HG03565 (cell line): ENCODE data around the gene PDE12.

Experiments
- ATAC-seq: cut with Tn5 transposase; IDR thresholded peaks from one replicate; pipeline ENCODE4 v1.9.1; 2021; ENCODE audit warnings: mild to moderate bottlenecking, moderate library complexity; ENCODE audit not compliant: unreplicated experiment

PDE12 gene, protein sequence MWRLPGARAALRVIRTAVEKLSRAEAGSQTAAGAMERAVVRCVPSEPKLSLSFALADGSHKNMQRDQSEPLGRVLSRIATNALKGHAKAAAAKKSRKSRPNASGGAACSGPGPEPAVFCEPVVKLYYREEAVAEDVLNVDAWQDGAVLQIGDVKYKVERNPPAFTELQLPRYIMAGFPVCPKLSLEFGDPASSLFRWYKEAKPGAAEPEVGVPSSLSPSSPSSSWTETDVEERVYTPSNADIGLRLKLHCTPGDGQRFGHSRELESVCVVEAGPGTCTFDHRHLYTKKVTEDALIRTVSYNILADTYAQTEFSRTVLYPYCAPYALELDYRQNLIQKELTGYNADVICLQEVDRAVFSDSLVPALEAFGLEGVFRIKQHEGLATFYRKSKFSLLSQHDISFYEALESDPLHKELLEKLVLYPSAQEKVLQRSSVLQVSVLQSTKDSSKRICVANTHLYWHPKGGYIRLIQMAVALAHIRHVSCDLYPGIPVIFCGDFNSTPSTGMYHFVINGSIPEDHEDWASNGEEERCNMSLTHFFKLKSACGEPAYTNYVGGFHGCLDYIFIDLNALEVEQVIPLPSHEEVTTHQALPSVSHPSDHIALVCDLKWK

DNA sequence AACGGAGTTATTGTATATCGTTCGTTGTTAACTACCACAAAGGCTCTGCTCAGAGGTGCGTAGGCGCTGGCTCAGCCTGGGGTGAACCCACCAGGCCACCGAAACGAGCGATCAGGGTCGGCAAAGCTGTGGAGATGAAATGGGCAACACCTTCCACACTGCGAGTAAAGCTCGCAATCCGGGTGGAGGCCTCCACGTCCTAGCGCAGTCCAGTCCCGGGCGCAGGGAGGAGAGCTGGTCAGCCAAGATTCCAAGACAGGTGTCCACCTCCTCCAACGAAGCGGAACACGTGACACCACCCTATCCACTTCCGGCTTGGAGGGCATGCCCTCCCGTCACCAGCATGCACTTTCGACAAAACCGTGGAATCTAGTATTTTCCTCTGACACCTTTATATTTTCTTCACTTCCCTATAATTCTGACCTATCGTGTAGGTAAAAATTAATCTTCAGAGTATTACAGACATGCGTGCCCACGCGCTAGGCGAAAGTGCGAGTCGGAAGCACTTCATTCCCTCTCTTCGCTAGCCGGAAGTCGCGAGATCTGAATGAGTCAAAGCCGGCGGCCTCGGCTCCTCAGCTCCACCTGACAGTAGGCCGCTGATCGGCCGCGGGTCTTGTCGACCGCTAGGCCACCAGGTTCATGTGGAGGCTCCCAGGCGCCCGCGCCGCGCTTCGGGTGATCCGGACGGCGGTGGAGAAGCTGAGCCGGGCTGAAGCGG lies at the start of gene PDE12:
TSS of gene PDE12 (plus strand) at position 537 of the 721 bp plus-strand sequence. CDS start at position 643, 106 bp downstream.
- ATAC-seq: peak; percentile 70

DNA sequence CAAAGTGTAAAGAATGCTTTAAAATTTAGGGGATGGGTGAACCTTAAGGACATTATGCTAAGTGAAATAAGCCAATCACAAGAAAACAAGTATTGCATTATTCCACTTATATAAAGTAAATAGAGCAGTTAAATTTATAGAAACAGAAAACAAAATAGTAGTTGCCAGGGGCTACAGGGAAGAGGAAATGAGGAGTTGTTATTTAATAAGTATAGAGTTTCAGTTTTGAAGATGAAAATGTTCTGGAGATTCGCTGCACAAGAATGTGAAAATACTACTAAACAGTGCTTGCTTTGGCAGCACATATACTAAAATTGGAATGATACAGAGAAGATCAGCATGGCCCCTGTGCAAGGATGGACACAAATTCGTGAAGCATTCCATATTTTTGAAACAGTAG lies 43.9 kb upstream of the PDE12 start:
- ATAC-seq: no peak

DNA sequence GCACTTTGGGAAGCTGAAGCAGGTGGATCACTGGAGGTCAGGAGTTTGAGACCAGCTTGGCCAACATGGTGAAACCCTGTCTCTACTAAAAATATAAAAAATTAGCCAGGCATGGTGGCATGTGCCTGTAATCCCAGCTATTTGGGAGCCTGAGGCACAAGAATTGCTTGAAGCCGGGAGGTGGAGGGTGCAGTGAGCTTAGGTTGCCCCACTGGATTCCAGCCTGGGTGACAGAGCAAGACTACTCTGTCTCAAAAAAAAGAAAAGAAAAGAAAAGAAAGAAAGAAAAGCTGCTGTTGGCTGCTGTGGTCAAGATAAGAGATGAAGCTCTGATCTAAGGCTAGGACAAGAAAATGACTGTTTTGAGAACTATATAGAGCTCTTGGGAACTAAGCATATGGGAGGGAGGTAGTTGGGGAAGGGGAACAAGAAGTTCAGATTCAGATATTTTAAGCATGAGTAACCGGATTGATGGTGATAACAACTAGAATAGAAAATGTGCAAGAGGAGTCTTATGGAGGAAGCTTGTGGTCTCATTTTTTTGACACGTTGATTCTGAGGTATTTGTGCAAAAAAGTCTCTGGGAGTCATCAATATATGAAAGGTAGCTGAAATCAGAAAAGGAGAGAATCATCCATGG lies 37.7 kb upstream of the PDE12 start:
- ATAC-seq: no peak

DNA sequence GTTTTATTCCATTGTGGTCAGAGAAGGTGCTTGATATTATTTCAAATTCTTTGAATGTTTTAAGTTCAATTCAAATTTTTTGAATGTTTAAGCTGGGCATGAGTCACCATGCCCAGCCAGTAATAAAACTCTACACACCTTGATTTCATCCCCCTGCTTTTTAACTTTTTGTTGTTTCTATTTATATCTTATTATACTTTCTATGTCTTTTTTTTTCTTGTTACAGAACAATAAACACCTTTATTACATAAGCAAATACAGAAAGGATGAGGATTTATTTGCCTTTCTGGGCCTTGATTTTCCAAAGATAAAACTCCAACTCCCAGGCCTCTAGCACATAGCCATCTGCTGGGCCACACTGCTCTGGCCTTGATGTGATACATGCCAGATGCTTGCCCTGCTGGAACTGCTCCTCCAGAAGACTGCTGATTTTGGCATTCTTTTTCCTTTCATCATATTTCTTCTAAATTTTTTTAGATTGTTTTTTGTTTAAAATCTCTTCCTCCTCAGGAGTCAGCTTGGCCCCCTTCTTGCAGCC lies 25.9 kb upstream of the PDE12 start:
- ATAC-seq: no peak

DNA sequence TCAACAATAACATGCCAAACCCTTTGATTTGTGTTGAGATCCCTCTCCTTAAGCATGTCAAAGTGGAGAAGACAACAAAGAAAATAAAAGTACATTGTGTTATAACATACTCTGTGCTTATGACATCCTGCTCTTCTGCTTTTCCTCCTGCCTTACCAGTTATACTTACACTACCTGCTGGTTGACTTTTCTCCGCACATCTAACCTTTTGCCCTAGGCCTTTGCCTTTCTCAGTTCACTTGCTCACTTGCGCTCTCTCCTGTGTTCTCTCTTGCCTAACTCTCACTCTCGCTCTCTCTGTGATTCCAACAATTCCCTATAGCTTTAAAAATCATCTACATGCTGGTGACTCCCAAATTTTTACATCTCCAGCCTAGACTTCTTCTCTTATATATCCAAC lies 17.6 kb upstream of the PDE12 start:
- ATAC-seq: no peak

- ATAC-seq: no peak
Measured at GRCh38 chr3:57544181-57545125, 11.6 kb upstream of the PDE12 start, which contains the start of gene DNAH12. Gene DNAH12, minus strand, starts transcription at chr3:57544344. Its CDS starts 1,474 bp downstream, at chr3:57542870.

DNA sequence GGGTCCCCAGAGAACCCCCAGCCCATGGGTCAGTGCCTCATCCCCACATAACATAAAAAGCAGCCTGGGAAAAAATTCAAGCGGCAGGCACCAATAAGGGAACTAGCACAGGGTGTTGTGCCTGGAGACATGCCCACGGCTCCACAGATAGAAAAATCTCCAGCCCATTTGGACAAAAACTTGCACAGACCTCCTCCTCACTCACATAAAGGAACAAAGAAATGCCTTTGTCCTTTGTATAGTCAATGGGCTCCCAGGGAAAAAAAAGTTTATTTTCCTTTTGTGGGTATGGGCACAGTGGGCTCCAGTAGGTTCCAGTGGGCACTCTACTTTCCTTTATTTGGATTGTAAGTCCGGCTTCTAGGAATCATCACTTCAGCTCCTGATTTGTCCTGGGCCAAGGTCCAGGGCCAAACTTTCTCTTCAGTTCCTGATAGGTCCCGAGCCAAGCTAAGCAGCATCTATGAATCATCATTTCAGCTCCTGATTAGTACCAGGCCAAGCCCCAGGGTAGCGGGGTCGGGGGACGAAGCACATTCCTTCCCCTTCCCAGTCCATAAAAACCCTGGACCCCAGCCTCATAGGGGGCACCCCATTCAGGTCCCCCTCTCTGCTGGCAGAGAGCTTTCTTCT lies 10.3 kb upstream of the PDE12 start:
- no peak for ATAC-seq

GRCh38 chr3:57546616-57547015 lies 9.5 kb upstream of the PDE12 start:
- no peak for ATAC-seq

GRCh38 chr3:57555306-57555705 lies 768 bp upstream of the PDE12 start:
- ATAC-seq: no peak

DNA sequence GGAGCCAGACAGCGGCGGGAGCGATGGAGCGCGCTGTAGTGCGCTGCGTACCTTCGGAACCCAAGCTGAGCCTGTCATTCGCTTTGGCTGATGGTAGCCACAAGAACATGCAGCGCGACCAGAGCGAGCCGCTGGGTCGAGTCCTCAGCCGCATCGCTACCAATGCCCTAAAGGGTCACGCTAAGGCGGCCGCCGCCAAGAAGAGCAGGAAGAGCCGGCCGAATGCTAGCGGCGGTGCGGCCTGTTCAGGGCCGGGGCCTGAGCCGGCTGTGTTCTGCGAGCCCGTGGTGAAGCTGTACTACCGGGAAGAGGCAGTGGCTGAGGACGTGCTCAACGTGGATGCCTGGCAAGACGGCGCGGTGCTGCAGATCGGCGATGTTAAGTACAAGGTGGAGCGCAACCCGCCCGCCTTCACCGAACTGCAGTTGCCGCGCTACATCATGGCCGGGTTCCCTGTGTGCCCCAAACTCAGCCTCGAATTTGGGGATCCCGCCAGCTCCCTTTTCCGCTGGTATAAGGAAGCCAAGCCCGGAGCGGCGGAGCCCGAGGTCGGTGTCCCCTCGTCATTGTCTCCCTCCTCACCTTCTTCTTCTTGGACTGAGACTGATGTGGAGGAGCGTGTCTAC lies 498 bp downstream of the PDE12 start:
- ATAC-seq: peak; percentile 23

- no peak for ATAC-seq
Measured at GRCh38 chr3:57557085-57557537, 1.0 kb downstream of the PDE12 start.

GRCh38 chr3:57559526-57559925 lies 3.5 kb downstream of the PDE12 start:
- no peak for ATAC-seq

DNA sequence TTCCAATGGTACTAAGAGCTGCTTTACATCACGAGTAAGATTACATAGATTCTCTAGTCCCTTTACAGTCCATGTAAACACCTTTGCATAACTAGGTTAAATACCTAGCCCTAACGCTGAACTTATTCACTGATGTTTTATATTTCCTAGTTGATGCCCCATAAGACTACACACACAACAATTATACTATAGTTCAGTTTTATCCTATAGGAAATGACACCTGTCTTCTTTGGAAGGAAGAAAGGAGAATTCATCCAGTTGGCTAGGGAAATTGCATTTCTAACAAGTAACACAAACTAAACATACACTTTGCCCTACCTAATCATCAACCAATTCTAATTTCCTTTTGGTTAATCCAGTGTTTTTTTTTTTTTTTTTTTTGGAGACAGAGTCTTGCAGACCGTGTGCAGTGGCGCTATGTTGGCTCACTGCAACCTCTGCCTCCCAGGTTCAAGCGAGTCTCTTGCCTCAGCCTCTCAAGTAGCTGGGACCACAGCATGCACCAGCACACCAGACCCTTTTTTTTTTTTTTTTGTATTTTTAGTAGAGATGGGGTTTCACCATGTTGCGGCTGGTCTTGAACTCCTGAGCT lies 13.9 kb downstream of the PDE12 start:
- ATAC-seq: no peak

DNA sequence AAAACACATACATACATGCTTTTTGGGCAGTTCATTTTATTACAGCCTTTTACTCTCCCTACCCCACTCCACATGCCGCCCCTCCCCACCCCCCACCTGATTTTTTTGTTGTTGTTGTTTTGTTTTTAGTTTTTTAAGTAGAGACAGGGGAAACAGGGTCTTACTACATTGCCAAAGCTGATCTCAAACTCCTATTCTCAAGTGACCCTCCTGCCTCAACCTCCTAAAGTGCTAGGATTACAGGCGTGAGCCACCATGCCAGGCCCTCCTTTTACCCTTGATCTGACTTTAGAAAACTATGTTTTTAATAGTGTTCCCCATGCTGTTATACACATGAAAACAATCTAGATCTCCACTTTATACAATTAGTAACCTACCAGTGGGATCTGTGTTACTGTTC lies 14.8 kb downstream of the PDE12 start:
- ATAC-seq: no peak

DNA sequence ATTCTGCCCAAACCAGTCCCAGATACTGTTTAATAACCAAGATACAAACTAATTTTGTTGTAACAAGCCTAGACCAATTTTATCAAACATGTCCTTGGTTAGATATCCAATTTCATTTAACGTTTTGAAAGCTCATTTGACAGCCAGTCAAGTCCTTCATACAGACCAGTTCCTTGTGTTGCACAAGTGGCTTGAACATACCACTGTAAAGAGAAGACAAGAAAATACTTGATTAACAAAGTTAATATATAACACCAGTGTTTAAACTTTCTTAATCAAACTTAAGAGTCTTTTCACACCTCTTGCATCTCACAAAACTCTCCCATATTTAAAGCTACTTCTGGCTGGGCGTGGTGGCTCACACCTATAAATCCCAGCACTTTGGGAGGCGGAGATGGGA lies 16.0 kb downstream of the PDE12 start:
- ATAC-seq: no peak

DNA sequence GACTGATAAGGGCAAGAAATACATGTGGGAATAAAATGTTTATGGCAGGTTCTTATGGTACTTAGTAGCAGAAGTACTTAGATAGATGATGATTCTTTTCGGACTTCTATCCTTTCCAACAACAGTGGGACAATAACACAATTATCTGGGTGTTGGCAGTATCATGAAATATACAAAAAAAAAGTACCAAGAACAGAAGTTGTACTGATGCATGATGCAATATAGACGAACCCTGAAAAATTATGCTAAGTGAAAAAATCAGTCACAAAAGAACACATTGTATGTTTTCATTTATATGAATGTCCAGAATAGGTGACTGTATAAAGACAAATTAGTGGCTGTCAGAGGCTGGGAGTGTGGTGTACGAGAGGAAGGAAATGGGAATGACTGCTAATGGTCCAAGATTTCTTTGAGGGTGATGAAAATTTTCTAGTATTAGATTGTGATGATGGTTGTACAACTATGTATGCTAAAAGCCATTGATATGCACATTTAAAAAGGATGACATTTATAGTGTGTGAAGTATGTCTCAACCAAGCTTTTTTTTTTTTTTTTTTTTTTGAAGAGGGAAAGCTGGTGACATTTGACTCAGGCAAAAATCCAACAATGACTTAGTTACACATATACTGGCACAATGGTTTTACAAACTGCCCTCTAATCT lies 20.0 kb downstream of the PDE12 start:
- ATAC-seq: no peak

DNA sequence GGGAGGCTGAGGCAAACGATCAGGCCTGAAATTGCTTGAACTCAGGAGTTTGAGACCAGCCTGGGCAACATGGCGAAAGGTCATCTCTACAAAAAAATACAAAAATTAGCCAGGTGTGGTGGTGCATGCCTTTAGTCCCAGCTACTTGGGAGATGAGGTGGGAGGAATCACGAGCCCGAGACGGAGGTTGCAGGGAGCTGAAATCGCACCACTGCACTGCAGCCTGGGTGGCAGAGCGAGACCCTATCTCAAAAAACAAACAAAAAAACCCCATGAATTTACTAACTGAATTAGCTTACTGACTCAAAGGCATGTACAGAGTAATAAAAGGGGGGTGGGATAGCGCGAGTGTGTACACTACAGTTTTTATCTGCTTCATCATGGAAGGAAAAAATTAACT lies 21.7 kb downstream of the PDE12 start:
- ATAC-seq: no peak
